Spleen (tissue), 7 donors: Measurements from ENCODE around the gene RDH8.

Experiments used
- POLR2A ChIP-seq, 3 donors: fragments of 450-650 bp; IDR thresholded peaks; one replicate each; pipeline ENCODE4 v1.5.1; 2017; ENCODE audit warnings: antibody characterized with exemption in 3 of 3, mild to moderate bottlenecking in 1 of 3
- TF ChIP-seq, protein P1 (sequence below), 11 experiments: fragments of 200-600 bp in 7 of 11; fragments of 450-650 bp in 4 of 11; sonication (generic) in 4 of 11; IDR thresholded peaks in 8 of 11; conservative IDR thresholded peaks in 3 of 11; 1 replicate in 7 of 11; 2 replicates in 4 of 11; pipeline versions ENCODE4 v1.4.0 to v1.8.0; 2016 to 2021; ENCODE audit warnings: antibody characterized with exemption in 11 of 11, inconsistent platforms in 4 of 11, mild to moderate bottlenecking in 1 of 11
- donor health status: DM: no; HTN: no; CAD: no; lungs with moderate emphysema.
- donor health status: DM: no; HTN: no; CAD: no.
- donor health status: DM: no; HTN: no; CAD: no.

DNA sequence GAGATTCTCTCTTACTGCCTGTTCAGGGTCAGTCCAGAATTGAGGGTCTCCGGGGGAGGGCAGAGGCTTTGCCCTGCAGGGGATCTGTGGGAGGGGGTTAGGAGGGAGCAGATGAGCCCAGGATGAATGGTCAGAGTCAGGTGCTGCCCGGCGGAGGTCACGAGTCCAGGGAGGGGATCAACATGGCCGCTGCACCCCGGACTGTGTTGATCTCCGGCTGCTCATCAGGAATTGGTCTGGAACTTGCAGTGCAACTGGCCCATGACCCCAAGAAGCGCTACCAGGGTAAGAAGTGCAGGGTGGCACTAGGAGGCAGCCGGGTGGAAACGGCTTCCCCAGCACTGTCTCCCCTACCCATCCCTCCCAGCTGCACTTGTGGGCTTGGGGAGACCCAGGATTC, at the start of gene RDH8:
- TF ChIP-seq, protein P1, sequence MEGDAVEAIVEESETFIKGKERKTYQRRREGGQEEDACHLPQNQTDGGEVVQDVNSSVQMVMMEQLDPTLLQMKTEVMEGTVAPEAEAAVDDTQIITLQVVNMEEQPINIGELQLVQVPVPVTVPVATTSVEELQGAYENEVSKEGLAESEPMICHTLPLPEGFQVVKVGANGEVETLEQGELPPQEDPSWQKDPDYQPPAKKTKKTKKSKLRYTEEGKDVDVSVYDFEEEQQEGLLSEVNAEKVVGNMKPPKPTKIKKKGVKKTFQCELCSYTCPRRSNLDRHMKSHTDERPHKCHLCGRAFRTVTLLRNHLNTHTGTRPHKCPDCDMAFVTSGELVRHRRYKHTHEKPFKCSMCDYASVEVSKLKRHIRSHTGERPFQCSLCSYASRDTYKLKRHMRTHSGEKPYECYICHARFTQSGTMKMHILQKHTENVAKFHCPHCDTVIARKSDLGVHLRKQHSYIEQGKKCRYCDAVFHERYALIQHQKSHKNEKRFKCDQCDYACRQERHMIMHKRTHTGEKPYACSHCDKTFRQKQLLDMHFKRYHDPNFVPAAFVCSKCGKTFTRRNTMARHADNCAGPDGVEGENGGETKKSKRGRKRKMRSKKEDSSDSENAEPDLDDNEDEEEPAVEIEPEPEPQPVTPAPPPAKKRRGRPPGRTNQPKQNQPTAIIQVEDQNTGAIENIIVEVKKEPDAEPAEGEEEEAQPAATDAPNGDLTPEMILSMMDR (IDR thresholded peaks at IDR 0.05 in 8 of 11, conservative IDR thresholded peaks at IDR 0.05 in 3 of 11), result no peak
- TF ChIP-seq POLR2A (IDR thresholded peaks at IDR 0.05), result no peak
